Activated CD8-positive, alpha-beta memory T cell treated with anti-CD3 and anti-CD28 coated beads, Interleukin-2, amount 50 U/mL, for 1 hour (primary cell): ENCODE measurements around the gene ADORA1.

ENCODE experiments used
- DNase-seq: peaks from one replicate; pipeline ENCODE4 v3.0.0-alpha.2; 2020; ENCODE audit errors: extremely low read depth

ADORA1 gene

DNA sequence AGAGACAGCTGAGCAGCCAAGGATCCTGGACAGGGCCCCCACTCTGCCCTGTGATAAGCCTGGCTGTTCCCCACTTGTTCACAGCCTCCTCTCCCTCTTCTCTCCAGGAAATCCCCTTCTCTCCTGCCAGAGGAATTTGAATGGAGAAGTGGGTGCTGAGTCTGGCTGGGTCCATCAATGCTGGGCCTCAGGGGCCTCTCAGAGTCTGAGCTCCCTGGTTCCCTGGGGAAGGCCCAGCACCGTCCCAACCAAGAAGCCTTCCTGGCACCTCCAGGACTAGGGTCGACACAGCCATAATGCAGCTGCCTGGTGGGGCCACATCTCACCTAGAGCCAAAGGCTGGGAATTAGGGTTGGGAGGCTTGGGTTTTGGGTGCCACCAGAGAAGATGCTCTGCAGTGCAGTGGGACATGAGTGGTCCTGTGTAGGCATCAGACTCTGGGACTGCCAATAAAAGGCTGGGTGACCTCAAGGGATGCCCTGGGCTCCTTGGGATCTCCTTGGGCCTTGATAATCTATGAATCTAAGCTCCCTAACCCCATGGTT lies 45.6 kb downstream of the ADORA1 start:
- DNase-seq, result no peak

DNA sequence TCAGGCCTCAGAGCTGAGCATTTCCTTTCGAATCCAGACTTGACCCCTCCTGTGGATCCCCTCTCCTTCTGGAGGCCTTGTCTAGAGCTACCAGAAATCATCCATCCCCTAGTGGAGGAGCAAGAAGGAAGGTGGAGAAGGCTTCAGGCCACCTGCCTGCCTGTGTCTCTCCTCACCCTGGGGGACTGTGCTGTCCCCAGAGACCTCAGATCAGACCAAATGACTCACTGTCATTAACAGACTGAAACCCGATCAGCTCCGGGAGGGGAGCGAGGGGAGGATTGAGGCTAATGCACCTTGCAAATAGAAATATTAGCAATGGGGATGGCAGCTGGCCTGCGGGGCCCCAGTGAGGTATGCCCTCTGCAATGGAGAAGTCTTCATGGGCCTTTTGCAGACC lies 46.0 kb downstream of the ADORA1 start:
- no peak for DNase-seq

DNA sequence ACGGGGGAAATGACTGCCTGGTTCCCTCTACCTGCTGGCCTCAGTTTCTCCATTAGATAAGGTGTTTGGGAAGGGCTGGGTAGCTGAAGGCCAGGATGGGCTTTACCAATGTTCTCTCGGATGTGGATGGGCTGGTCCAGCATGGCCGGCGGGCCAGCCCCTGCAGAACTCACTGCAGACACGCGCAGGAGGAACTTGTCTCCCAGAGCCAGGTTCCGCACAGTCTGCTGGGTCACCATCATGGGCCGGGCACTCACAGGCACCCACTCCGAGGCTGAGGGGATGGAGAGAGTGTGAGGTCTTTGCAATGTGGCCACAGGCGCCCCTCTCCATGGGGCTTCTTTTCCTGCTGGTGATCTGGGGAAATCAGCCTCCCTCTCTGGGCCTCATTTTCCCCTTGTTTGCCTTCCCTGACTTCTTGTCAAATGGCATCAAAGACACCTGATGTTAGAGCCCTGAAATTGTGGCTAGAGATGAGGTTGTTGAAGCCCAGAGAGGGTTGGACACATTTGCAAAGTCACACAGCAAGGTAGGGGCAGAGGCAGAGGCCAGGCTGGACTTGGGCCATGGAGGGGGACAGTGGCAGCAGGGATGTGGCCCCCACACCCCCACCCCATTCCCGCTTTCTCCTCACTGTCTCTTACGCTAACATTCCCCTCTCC lies 46.9 kb downstream of the ADORA1 start:
- no peak for DNase-seq

DNA sequence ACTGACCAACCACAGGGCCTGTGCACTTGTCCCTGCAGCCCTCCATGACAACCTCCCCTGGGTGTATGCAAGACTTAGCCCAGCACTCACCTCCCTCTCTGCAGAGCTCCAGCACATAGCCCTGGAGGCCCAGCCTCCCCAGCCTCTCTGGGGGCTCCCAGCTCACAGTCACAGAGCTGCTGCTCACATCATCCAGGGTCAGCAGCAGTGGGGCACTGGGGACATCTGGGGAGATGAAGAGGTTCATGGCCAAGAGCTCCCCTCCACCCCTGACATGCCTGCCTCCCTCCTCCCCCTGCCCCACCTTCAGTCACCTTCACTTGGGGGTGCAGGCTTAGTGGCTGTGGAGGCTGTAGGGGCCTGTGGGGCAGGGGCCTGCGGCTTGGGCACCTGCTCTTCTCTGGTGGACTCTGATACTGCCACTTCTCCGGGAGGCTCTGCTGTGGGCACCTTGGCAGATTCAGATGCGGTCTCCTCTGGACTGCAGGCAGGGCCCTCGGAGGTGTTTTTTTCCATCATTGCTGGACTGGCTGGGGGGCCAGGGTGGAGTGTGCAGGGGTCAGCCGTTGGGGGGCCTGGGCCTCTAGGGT lies 47.8 kb downstream of the ADORA1 start, which contains the start of gene MYBPH:
Gene MYBPH (minus strand): TSS at position 590 of the 590 bp plus-strand sequence. CDS start 71 bp downstream, at position 519.
- no peak for DNase-seq

DNA sequence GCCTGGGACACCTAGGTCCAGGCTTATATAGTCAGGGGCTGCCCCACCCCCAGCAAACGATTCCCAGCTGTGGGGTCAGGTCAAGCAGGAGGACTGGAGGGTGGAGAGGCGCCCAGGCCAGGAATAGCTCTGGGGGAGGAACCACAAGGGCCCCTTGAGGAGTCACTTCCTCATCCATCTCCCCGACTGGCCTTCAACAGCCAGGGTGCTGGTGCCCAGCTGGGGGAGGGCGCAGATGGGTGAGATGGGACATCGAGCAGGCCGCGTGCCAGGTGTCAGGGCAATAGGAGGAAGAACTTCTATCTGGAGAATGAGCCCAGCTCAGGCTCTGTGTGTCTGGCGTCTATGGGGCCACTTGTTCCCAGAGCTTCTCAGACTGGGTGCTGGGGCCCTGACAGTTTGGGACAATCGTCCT lies 48.3 kb downstream of the ADORA1 start:
- DNase-seq, result no peak

DNA sequence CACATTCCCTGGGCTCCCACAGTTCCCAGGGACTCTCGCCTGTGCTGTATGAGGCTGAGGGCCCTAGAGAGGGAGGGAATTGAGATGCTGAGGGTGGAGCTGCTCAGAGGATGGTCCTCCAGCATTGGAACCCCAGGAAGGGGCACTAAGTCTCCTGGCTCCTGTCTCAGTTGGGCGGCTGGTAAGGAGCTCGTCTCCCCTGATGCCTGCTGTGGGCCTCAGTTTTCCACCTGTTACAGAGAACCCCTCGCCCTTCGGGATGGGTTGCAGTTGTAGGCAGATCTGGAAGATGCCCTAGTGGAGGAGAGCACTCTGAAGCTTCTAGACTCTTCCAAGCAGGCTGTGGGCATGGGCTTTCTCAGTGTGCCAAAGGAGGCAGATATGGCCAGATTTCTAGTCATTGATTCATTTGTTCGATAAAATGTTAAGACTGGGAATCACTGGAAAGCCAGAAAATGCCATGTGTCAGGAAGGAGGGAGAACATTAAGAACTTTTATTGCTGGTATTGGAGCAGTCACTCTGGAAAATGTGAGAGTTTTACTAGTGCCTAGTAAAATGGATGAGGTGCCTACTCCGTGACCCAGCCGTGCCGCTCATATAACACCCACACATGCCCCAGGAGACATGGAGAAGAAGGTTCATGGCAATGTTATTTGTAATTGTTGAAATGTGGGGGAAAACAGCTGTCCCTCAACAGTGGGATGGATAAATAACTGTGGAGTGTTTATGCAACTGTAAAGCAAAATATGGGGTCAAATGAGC lies 48.9 kb downstream of the ADORA1 start:
- no peak for DNase-seq

DNA sequence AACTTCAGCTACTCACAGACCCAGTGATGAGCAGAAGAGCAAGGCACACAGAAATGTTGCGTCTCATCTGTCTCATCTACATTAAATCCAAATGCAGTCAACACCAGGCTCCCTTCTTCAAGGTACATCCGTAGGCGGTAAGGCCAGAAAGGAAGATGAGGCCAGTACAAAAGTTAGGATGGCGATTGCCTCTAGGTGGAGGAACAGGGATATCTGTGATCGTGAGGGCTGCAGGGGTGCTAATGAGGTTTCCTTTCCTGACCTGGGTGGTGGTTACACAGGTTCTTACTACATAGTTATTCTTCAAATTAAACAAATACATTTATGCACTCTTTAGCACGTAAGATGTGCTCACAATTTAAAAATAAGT lies 49.5 kb downstream of the ADORA1 start:
- no peak for DNase-seq

DNA sequence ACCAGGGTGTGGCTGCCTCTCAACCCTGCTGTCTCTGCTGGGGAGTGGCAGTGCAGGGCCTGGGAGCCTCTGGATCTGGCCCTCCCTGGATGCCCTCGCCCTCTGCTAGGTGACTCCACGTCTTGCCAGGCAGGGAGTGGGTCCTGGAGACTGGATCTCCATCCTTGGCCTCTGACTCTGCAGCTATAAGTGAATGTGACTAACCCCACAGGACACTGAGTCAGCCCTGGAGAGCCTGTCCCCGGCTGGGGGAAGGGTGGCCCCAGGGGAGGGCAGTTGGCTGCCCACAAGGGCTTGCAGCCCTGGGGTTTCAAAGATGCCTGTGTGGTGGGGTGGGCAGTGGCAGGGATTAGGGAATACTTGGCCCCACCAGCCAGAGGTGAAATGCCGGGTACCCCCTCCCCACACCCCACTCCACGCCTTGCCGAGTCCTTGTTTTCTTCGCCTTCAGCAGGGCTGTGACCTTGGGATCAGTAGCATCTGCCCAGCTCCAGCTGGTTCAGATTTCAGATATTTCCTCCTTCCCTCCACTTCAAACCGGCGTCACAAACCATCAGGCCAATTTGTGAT lies 50.0 kb downstream of the ADORA1 start:
- no peak for DNase-seq

DNA sequence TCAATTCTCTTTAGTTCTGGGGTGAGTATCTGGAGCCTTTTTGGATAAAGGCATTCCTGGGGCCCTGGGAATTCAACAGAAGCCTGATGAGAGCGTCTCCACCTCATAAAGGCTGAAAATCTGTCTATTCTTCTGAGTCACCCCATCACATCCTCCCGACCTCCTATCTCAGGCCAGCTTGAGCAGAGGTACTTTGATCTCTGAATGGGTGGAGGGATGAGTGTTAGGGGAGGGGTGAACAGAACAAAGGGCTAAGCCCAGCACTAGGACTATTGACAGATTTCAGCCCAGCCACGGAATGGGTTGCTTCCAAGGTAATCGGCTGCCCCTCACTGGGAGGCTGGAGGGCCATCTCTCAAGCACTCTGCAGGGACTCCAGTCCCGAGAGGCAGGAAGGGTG lies 50.6 kb downstream of the ADORA1 start:
- DNase-seq, result no peak

DNA sequence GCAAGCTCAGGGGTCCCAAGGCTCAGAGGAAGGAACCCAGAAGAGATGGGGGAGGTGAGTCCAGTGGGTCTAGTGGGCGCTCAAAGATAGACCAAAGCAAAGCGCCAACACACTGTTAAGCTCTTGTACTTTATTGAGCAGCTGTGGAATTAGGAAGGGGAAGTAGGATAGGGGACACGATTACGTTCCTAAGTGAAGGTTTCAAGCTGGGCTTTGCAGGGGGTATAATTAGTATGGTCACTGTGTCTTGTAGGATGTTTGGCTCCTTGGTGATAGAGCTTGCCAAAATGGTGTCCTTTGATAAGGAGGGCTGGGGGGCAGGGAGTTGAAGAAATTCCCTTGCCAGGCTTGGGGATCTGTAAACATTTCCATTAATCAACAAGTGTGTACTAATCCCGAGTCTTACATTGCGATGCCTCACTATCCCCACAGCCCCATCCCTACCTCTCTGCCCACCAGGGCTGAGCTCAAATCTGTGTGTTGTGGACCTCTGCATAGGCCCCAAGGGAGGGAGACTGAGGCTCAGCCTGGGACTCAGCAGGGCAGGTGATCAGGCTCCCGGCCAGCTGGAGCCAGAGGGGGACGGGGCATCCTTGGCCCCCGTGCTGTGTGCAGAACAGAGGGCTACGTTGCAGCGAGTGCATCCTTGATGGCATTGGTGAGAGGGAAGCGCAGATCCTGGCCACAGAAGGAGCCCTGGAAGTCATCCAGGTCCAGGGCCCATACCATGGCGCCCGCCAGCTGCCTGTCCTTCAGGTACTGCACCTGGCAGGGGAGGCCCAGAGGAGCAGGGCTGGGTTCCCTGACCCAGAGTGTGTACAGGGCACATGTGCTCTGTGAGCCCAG lies 51.5 kb downstream of the ADORA1 start:
- no peak for DNase-seq

DNA sequence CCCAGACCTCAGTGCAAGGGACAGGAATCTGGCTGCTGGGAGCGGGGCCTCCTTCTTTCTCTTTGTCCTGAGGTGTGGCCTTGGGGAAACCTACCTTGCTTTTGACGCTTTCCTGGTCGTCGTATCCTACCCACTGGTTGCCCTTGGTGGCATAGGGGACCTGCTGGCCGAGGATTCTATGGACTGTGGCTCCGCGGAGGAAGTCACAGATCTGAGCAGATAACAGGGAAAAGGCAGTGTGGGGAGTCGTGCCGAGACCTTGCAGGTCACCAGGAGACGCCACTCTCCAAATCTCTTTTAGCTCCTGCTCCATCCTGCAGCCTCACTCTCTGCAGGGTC lies 52.1 kb downstream of the ADORA1 start:
- DNase-seq, result no peak

DNA sequence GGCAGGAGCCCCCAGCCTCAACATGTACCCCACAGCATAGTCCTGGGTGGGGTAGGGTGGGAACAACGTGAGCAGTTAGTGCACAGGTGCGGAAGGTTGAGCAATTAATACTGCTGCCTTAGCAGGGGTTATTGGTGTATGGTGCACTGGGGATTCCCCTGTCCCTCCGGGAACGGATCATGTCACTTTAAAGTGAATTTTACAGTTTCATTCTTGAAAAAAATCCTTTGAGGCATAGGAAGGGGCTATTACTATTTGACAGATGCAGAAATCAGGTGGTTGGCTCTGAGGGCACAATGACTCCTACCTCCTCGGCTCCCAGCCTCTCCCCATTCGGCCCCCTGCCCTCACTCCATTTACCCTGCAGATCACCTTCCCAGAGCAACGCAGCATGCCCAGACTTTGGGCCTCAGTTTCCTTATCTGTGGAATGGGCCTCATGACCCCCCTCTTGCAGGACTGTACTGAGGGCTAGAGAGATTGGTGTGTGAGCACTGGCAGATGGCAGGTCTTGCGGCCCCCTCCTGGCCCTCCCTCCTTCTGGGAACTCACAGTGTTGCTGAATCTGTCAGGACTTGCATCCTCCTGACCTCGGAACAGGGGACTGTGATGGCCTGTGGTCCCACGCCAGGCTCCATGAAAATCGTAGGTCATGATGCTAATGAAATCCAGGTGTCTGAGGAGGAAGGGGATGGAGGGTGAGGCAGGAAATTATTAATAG lies 53.2 kb downstream of the ADORA1 start:
- DNase-seq, result no peak

DNA sequence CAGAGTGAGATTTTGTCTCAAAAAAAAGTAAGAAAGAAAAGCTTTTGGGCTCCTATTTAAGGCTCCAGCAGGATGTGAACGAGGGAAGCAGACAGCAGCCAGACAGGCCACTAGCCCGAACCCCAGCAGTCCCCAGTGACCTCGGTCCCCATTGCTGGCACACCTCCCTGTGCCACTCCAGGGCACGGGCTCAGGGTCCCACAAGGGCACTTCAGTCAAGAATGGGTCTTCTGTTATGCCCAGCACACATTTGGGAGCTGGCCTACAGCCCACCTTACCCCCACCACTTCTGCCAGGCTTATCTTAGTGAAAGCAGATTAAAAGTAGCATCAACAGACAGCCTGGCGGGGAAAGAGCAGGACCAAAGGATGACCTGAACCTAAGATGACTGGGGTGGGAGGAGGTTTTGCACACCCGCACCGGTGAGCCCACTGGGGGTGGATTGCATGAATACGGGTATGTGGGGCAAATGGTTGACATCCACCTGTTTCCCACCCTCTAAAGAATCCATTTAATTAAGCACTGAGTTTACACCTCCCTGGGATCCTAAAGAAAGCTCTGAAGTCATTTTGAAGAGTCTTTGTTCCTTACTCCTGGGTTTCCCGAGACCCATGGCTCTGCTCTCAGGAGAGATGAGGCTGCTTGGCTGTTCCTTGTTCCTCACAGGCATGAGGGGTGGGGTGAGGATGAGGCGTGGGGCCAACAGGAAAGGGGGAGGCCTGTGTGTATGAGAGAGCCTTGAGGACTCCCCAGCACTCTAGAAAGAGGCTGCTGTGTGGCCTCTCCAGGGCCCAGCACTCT lies 54.3 kb downstream of the ADORA1 start:
- DNase-seq, result no peak

DNA sequence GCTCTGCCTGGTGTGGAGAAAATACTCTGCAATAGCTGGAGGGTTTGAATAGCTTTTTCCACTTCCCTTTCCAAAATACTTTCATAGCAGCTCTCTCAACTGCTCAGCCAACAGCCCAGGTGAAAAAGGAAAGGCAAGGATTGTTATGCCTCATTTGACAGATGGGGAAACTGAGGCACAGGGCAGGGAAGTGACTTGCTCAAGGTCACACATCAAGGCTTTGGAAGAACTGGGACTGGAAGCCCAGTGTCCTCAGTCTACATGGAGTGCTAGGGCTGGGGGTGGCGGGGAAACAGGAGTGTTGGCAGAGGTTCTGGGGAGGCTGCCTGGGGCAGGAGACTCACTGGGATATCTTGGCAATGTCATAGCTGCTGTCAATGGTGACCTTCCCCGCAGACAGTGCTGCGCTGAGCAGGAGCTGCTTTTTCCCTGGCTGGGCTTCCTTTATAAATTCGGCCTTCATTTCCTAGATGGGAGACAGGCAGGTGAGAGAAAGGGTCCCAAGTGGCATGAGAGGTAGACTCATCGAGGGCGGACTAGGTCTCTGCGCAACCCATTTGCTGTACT lies 54.9 kb downstream of the ADORA1 start:
- no peak for DNase-seq

DNA sequence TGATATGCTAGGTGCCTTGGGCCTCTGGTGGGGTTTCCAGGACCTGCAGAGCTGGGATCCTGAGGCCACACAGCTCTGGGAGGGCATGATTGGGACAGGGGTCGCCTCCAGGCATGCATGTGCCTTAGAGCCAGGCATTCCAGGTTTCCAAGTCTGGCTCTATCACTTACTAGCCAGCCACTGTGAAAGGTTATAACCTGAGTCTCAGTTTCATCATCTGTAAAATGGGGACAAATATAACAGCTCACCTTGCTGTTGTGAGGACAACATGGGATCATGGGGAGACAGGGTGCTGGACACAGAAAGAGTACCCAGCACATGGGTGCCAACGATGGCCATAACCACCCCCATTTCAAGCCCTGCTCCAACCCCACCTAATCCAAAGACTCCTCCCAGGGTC lies 56.3 kb downstream of the ADORA1 start:
- no peak for DNase-seq

DNA sequence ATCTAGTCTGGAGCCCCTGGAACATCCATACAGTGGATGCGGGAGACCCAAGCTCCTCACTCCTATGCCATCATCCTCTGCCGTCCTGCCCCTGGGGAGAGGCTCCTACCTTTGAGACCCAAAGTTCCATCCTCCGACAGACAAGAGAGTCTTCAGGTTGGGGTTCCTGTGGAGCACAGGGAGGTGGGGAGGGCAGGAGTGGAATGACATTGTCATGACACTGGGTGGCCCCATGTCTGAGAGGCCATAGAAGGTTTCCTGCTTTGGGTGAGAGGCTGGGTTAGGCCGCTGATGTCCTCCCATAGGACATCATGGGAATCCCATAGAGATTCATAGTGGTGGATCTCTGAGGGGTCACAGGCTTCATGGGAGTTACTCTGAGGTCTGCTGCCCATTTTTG lies 56.9 kb downstream of the ADORA1 start:
- no peak for DNase-seq

DNA sequence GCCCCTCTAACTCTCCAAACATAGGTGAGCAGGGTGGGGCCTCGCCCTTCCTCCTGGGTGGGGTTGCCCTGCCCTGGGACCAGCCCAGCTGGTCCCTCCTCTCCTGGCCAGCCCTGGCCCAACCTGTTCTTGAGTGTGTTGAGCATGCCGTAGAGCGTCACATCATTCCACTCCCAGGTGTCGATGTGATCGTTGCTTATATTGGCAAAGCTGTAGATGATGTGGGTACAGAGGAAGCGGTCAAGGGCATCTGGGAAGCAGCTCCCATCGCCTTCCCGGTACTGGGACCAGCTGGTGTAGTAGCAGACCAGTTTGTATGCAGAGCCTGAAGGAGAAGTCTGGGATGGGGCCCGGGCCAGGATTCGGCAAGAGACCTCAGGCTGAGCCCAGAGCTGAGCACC lies 57.5 kb downstream of the ADORA1 start:
- no peak for DNase-seq

DNA sequence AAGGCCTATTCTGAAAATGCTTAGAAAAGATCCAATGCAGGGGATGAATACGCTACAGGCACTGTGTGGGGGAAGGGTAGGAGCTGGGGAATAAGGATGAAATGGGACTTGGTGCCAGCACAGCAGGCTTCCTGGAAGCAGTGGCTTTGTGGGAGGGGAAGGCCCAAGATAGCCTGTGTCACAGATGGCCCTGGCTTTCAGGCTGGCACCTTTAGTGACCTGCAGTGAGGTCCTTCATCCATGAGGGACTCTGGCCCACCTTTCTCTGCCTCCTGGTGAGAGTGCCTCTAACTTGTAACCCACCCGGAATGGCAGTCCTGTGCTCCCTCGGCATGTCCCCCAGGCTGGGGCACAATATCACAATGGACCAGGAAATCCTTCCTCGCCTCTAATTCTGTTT lies 58.1 kb downstream of the ADORA1 start:
- DNase-seq, result no peak

DNA sequence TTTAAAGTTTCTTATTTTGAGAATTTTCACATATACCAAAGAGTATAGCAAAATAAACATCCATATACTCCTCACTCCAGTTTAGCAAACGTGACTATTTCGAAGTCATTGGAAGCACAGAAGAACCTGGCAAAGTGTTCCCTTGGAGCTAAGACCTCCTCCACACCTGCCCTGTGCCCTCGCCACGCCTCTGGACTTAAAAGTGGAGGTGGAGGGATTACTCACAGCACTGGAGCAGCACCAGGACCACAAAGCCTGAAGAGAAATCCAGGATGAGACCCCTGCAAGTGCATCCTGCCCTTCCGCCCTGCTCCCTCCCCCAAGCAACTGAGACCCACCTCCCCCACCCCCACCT lies 58.5 kb downstream of the ADORA1 start:
- no peak for DNase-seq
